Stimulated activated naive B cell treated with anti-CD40 and anti-IgM and Interleukin-4, amounts not matched to agents 10 μg/mL and 1 μg/mL and 100 μg/mL, for 72 hours (primary cell): ENCODE measurements around the gene PLG.
"Not testable (repeated sequence)": the region's sequence is repeated elsewhere in the genome, so short reads cannot be mapped to it uniquely, and the experiment has no call there.

ENCODE experiments used
- ATAC-seq, 2 donors: fragments of 150-1000 bp; cut with Tn5 transposase; replicated peaks; 2 replicates each; pipeline ENCODE4 v1.10.0; 2021; ENCODE audit warnings: moderate library complexity in 1 of 2
- DNase-seq: peaks from one replicate; pipeline ENCODE4 v3.0.0; 2021
- H3K27ac Mint-ChIP-seq: one replicate; pipeline ENCODE4 v1.8.0; 2022; ENCODE audit warnings: mild to moderate bottlenecking, mixed read lengths
- H3K27me3 Mint-ChIP-seq, 2 donors: one replicate each; pipeline ENCODE4 v1.8.0; 2022; ENCODE audit warnings: mixed read lengths in 2 of 2
- H3K36me3 Mint-ChIP-seq, 2 donors: one replicate each; pipeline ENCODE4 v1.8.0; 2022; ENCODE audit warnings: mixed read lengths in 2 of 2, mild to moderate bottlenecking in 1 of 2
- H3K4me1 Mint-ChIP-seq, 2 donors: one replicate each; pipeline ENCODE4 v1.8.0; 2022; ENCODE audit warnings: mixed read lengths in 2 of 2, mild to moderate bottlenecking in 1 of 2
- H3K4me3 Mint-ChIP-seq, 2 donors: one replicate each; pipeline ENCODE4 v1.8.0; 2022; ENCODE audit warnings: mild to moderate bottlenecking in 2 of 2, mixed read lengths in 2 of 2, moderate library complexity in 1 of 2
- H3K9me3 Mint-ChIP-seq, 2 donors: one replicate each; pipeline ENCODE4 v1.8.0; 2022; ENCODE audit warnings: mixed read lengths in 2 of 2, mild to moderate bottlenecking in 1 of 2

Gene PLG

GRCh38 chr6:160685762-160686450, 16.1 kb upstream of the PLG start:
- DNase-seq: no peak
- Mint-ChIP-seq H3K27ac (no peak overlapping the region), H3K9me3 (peaks cover 0 to 4% of the 10 kb centered on the region in 2 donors), H3K36me3 (no peaks in the 10 kb centered on the region), H3K27me3 (peaks cover 0 to 4% of the 10 kb centered on the region in 2 donors), H3K4me1 (no peaks in the 10 kb centered on the region), H3K4me3 (no peak overlapping the region)
- no peak for ATAC-seq

GRCh38 chr6:160690458-160690857, 11.6 kb upstream of the PLG start:
- no peak overlapping the region for H3K4me3 Mint-ChIP-seq
- ATAC-seq (no peak), DNase-seq (no peak)
- H3K4me1 Mint-ChIP-seq: no peaks in the 10 kb centered on the region
- no peaks in the 10 kb centered on the region for H3K36me3 Mint-ChIP-seq
- no peak overlapping the region for H3K27ac Mint-ChIP-seq
- peaks cover 0 to 4% of the 10 kb centered on the region in 2 donors for H3K9me3 Mint-ChIP-seq
- H3K27me3 Mint-ChIP-seq: peaks cover 0 to 4% of the 10 kb centered on the region in 2 donors

- no peaks in the 10 kb centered on the region for H3K36me3 Mint-ChIP-seq
- H3K27ac Mint-ChIP-seq: no peak overlapping the region
- H3K4me3 Mint-ChIP-seq: no peak overlapping the region
- ATAC-seq (no peak), DNase-seq (no peak)
- H3K27me3 Mint-ChIP-seq: peaks cover 0 to 4% of the 10 kb centered on the region in 2 donors
- H3K4me1 Mint-ChIP-seq: no peaks in the 10 kb centered on the region
- peaks cover 0 to 4% of the 10 kb centered on the region in 2 donors for H3K9me3 Mint-ChIP-seq
These were observed 10.4 kb upstream of the PLG start for GRCh38 chr6:160691617-160692016.

- ATAC-seq (no peak), DNase-seq (no peak)
- peaks cover 0 to 4% of the 10 kb centered on the region in 2 donors for H3K9me3 Mint-ChIP-seq
- H3K36me3 Mint-ChIP-seq: no peaks in the 10 kb centered on the region
- H3K4me1 Mint-ChIP-seq: no peaks in the 10 kb centered on the region
- H3K27ac Mint-ChIP-seq: no peak overlapping the region
- no peak overlapping the region for H3K4me3 Mint-ChIP-seq
- peaks cover 0 to 4% of the 10 kb centered on the region in 2 donors for H3K27me3 Mint-ChIP-seq
These were observed 9.6 kb upstream of the PLG start for GRCh38 chr6:160692369-160692959.

- not testable (repeated sequence) for H3K36me3 Mint-ChIP-seq, ATAC-seq, H3K27me3 Mint-ChIP-seq, H3K4me1 Mint-ChIP-seq, H3K9me3 Mint-ChIP-seq, H3K27ac Mint-ChIP-seq, H3K4me3 Mint-ChIP-seq, DNase-seq
These were observed 7.0 kb upstream of the PLG start for GRCh38 chr6:160695025-160695424.

GRCh38 chr6:160695622-160696021, 6.4 kb upstream of the PLG start:
- not testable (repeated sequence) for DNase-seq, H3K9me3 Mint-ChIP-seq, H3K36me3 Mint-ChIP-seq, H3K27ac Mint-ChIP-seq, H3K4me1 Mint-ChIP-seq, ATAC-seq, H3K4me3 Mint-ChIP-seq
- peaks cover 0 to 11% of the 10 kb centered on the region in 2 donors for H3K27me3 Mint-ChIP-seq

- ATAC-seq, H3K36me3 Mint-ChIP-seq, H3K4me1 Mint-ChIP-seq, H3K27ac Mint-ChIP-seq, DNase-seq, H3K9me3 Mint-ChIP-seq, H3K4me3 Mint-ChIP-seq: not testable (repeated sequence)
- H3K27me3 Mint-ChIP-seq: peaks cover 4 to 15% of the 10 kb centered on the region in 2 donors
These were observed 5.2 kb upstream of the PLG start for GRCh38 chr6:160696884-160697283.

GRCh38 chr6:160697826-160698225, 4.2 kb upstream of the PLG start:
- no peak for DNase-seq
- H3K27ac Mint-ChIP-seq: no peak overlapping the region
- no peak overlapping the region for H3K4me3 Mint-ChIP-seq
- H3K36me3 Mint-ChIP-seq: no peaks in the 10 kb centered on the region
- ATAC-seq: no peak
- H3K9me3 Mint-ChIP-seq: peaks cover 0 to 2% of the 10 kb centered on the region in 2 donors
- H3K27me3 Mint-ChIP-seq: peaks cover 4 to 16% of the 10 kb centered on the region in 2 donors
- no peaks in the 10 kb centered on the region for H3K4me1 Mint-ChIP-seq

- not testable (repeated sequence) for H3K36me3 Mint-ChIP-seq, H3K9me3 Mint-ChIP-seq, H3K4me3 Mint-ChIP-seq, H3K27ac Mint-ChIP-seq, H3K4me1 Mint-ChIP-seq, DNase-seq, ATAC-seq
- peaks cover 22 to 25% of the 10 kb centered on the region in 2 donors for H3K27me3 Mint-ChIP-seq
These were observed 2.6 kb downstream of the PLG start for GRCh38 chr6:160704688-160705087.

- DNase-seq, H3K4me3 Mint-ChIP-seq, ATAC-seq, H3K36me3 Mint-ChIP-seq, H3K9me3 Mint-ChIP-seq, H3K4me1 Mint-ChIP-seq, H3K27ac Mint-ChIP-seq: not testable (repeated sequence)
- peaks cover 13 to 20% of the 10 kb centered on the region in 2 donors for H3K27me3 Mint-ChIP-seq
These were observed 6.9 kb downstream of the PLG start for GRCh38 chr6:160708993-160709392.

GRCh38 chr6:160714731-160715316, 12.8 kb downstream of the PLG start:
- no peaks in the 10 kb centered on the region for H3K9me3 Mint-ChIP-seq

GRCh38 chr6:160730911-160731310, 28.9 kb downstream of the PLG start:
- H3K9me3 Mint-ChIP-seq: no peaks in the 10 kb centered on the region

More at GRCh38 chr6:160714731-160715316, 12.8 kb downstream of the PLG start:
- Mint-ChIP-seq H3K4me1 (no peaks in the 10 kb centered on the region), H3K36me3 (no peaks in the 10 kb centered on the region), H3K27ac (no peak overlapping the region), H3K27me3 (no peaks in the 10 kb centered on the region), H3K4me3 (no peak overlapping the region)
- DNase-seq: no peak
- no peak for ATAC-seq

GRCh38 chr6:160733050-160733646, 31.1 kb downstream of the PLG start:
- Mint-ChIP-seq H3K27ac (no peak overlapping the region), H3K4me3 (no peak overlapping the region), H3K4me1 (peaks cover 4 to 5% of the 10 kb centered on the region in 2 donors), H3K27me3 (peaks cover 14 to 26% of the 10 kb centered on the region in 2 donors), H3K36me3 (no peaks in the 10 kb centered on the region), H3K9me3 (no peaks in the 10 kb centered on the region)
- peak; percentile 24 for DNase-seq
- peak; percentile 84 to 86 for ATAC-seq

More at GRCh38 chr6:160730911-160731310, 28.9 kb downstream of the PLG start:
- no peak overlapping the region for H3K27ac Mint-ChIP-seq
- no peak overlapping the region for H3K4me3 Mint-ChIP-seq
- no peaks in the 10 kb centered on the region for H3K36me3 Mint-ChIP-seq
- no peak for DNase-seq
- H3K4me1 Mint-ChIP-seq: peaks cover 4 to 5% of the 10 kb centered on the region in 2 donors
- peaks cover 17 to 24% of the 10 kb centered on the region in 2 donors for H3K27me3 Mint-ChIP-seq
- no peak for ATAC-seq

GRCh38 chr6:160734627-160735026, 32.6 kb downstream of the PLG start:
- peaks cover 4 to 5% of the 10 kb centered on the region in 2 donors for H3K4me1 Mint-ChIP-seq
- no peak for DNase-seq
- no peaks in the 10 kb centered on the region for H3K36me3 Mint-ChIP-seq
- no peaks in the 10 kb centered on the region for H3K9me3 Mint-ChIP-seq
- no peak overlapping the region for H3K27ac Mint-ChIP-seq
- peaks cover 14 to 26% of the 10 kb centered on the region in 2 donors for H3K27me3 Mint-ChIP-seq
- ATAC-seq: no peak
- H3K4me3 Mint-ChIP-seq: no peak overlapping the region
